ENCODE data around the gene CD2BP2.

The CD2BP2 gene

GRCh38 chr16:30383521-30383920 is 28.4 kb upstream of the CD2BP2 start:
- Histone ChIP-seq H4K20me1 (ENCODE audit: low read depth, low read length) (no peaks in the 10 kb centered on the region), H3K36me3 (ENCODE audit: low read length) (no peaks in the 10 kb centered on the region), H3K9me2 (replicated peaks; ENCODE audit: insufficient read depth, low read length) (no peaks in the 10 kb centered on the region), H2AFZ (ENCODE audit: low read depth, low read length, severe bottlenecking) (no peak overlapping the region), H3K4me2 (ENCODE audit: low read depth, low read length, poor library complexity, severe bottlenecking) (no peak overlapping the region), H3K9ac (ENCODE audit: low read length) (no peak overlapping the region), H3K27me3 (ENCODE audit: low read length) (no peaks in the 10 kb centered on the region), H3K4me3 (ENCODE audit: insufficient read depth, low read length, poor library complexity, severe bottlenecking) (no peak overlapping the region), H3F3A (ENCODE audit: insufficient read depth) (peaks cover 13% of the 10 kb centered on the region), H3K79me2 (ENCODE audit: insufficient read depth, low read length) (peaks cover 13% of the 10 kb centered on the region), H3K27ac (ENCODE audit: low read depth, low read length) (no peak overlapping the region), H3K9me3 (ENCODE audit: insufficient read depth, low read length) (no peaks in the 10 kb centered on the region)
- TF ChIP-seq, protein P1, sequence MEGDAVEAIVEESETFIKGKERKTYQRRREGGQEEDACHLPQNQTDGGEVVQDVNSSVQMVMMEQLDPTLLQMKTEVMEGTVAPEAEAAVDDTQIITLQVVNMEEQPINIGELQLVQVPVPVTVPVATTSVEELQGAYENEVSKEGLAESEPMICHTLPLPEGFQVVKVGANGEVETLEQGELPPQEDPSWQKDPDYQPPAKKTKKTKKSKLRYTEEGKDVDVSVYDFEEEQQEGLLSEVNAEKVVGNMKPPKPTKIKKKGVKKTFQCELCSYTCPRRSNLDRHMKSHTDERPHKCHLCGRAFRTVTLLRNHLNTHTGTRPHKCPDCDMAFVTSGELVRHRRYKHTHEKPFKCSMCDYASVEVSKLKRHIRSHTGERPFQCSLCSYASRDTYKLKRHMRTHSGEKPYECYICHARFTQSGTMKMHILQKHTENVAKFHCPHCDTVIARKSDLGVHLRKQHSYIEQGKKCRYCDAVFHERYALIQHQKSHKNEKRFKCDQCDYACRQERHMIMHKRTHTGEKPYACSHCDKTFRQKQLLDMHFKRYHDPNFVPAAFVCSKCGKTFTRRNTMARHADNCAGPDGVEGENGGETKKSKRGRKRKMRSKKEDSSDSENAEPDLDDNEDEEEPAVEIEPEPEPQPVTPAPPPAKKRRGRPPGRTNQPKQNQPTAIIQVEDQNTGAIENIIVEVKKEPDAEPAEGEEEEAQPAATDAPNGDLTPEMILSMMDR (IDR thresholded peaks at IDR 0.05; ENCODE audit: insufficient read depth, low read length, poor library complexity, severe bottlenecking), result no peak
- TF ChIP-seq EZH2phosphoT487 (conservative IDR thresholded peaks at IDR 0.05; ENCODE audit: low read length), result no peak

DNA sequence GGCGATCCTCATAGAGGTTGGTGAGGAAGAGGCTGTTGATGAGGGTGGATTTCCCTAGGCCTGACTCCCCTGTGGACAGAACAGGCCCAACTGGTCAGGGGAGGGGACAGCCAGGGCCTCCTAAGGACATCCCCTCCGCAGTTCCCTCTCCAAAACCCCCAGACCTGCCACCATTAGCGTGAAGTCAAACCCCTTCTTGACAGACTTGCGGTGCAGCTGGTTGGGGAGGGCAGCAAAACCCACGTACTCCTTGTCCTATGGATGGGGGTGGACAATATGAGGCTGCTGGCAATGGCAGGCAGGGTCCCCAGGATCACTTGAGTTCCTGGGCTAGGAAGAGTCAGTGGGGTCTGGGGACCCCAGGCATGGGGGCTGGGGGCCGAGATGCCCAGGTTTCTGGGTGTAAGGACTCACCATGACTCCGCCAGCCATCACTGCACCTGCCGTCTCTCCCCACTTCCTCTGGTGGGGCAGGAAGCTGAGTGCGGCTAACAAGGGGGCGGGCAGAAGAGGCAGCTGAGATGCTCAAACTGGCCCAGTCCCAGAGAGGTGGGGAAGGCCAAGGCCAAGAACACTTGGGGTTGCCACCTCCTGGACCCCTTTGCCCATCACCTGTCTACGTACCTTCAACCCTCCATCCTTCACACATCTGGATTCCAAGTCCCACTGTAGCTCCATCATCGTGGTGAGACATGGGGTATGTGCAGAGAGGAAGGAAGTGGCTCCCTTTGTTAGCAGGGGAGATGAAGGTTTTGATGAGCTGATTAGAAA is 27.2 kb upstream of the CD2BP2 start, which contains the start of gene SEPTIN1:
TSS of gene SEPTIN1 (minus strand) at position 451 of the 771 bp plus-strand sequence. CDS start at position 432, 19 bp downstream.
- peaks cover 19% of the 10 kb centered on the region for H3F3A ChIP-seq (ENCODE audit: insufficient read depth)
- no peaks in the 10 kb centered on the region for H4K20me1 ChIP-seq (ENCODE audit: low read depth, low read length)
- H3K27me3 ChIP-seq (ENCODE audit: low read length), result no peaks in the 10 kb centered on the region
- H3K9me2 ChIP-seq (replicated peaks; ENCODE audit: insufficient read depth, low read length), result no peaks in the 10 kb centered on the region
- peak within 1 kb of the TSS; percentile 96 for H3K4me2 ChIP-seq (ENCODE audit: low read depth, low read length, poor library complexity, severe bottlenecking)
- peak within 1 kb of the TSS; percentile 76 for H3K27ac ChIP-seq (ENCODE audit: low read depth, low read length)
- peak within 1 kb of the TSS; percentile 66 for H3K4me3 ChIP-seq (ENCODE audit: insufficient read depth, low read length, poor library complexity, severe bottlenecking)
- H2AFZ ChIP-seq (ENCODE audit: low read depth, low read length, severe bottlenecking), result peak within 1 kb of the TSS; percentile 36
- H3K79me2 ChIP-seq (ENCODE audit: insufficient read depth, low read length), result peaks cover 13% of the 10 kb centered on the region
- no peaks in the 10 kb centered on the region for H3K9me3 ChIP-seq (ENCODE audit: insufficient read depth, low read length)
- TF ChIP-seq, protein P1 (IDR thresholded peaks at IDR 0.05; ENCODE audit: insufficient read depth, low read length, poor library complexity, severe bottlenecking), result no peak
- no peak for TF ChIP-seq EZH2phosphoT487 (conservative IDR thresholded peaks at IDR 0.05; ENCODE audit: low read length)
- H3K36me3 ChIP-seq (ENCODE audit: low read length), result no peaks in the 10 kb centered on the region
- H3K9ac ChIP-seq (ENCODE audit: low read length), result peak within 1 kb of the TSS; percentile 77

DNA sequence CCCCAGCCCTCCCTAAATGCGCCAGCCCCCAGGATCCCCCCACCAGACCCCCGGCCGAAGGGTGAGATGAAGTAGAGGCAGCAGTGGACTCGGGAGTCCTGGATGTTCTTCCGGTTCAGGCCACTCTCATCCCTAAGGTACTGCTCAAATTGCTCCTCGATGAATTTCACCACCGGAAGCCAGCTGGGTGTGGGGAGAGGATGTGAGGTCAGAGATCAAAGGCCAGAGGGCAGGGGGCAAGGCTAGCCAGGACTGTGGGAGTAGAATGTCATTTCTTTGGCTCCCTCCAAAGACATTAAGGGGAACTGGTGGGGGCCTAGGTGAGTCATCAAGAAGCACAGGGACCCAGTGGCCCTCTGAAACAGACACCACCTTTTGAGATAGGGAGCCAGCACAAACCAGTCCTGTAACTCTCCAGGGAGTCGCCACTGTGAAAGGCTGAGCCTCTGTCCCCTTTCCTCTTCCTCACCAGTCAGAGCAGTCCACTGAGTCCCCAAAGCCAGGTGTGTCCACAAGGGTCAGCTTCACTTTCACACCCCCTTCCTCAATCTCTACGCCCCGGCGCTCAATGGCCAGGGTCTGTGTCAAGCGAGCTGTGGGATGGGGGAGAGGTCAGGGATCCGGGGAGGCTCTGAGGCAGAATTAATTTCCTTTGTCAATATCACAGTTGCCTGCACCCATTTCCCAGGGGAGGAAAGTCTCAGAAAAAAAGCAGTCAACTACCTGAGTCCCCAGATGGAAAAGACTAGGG is 26.4 kb upstream of the CD2BP2 start:
- H3K36me3 ChIP-seq (ENCODE audit: low read length), result no peaks in the 10 kb centered on the region
- peak overlapping the region; percentile 96 for H3K4me2 ChIP-seq (ENCODE audit: low read depth, low read length, poor library complexity, severe bottlenecking)
- H3F3A ChIP-seq (ENCODE audit: insufficient read depth), result peaks cover 22% of the 10 kb centered on the region
- peak overlapping the region; percentile 77 for H3K9ac ChIP-seq (ENCODE audit: low read length)
- no peaks in the 10 kb centered on the region for H3K9me3 ChIP-seq (ENCODE audit: insufficient read depth, low read length)
- no peak overlapping the region for H2AFZ ChIP-seq (ENCODE audit: low read depth, low read length, severe bottlenecking)
- H3K27ac ChIP-seq (ENCODE audit: low read depth, low read length), result peak overlapping the region; percentile 76
- peaks cover 13% of the 10 kb centered on the region for H3K79me2 ChIP-seq (ENCODE audit: insufficient read depth, low read length)
- H3K9me2 ChIP-seq (replicated peaks; ENCODE audit: insufficient read depth, low read length), result no peaks in the 10 kb centered on the region
- no peaks in the 10 kb centered on the region for H3K27me3 ChIP-seq (ENCODE audit: low read length)
- peak overlapping the region; percentile 66 for H3K4me3 ChIP-seq (ENCODE audit: insufficient read depth, low read length, poor library complexity, severe bottlenecking)
- TF ChIP-seq EZH2phosphoT487 (conservative IDR thresholded peaks at IDR 0.05; ENCODE audit: low read length), result no peak
- TF ChIP-seq, protein P1 (IDR thresholded peaks at IDR 0.05; ENCODE audit: insufficient read depth, low read length, poor library complexity, severe bottlenecking), result no peak
- H4K20me1 ChIP-seq (ENCODE audit: low read depth, low read length), result no peaks in the 10 kb centered on the region

Data from SU-DHL-6 (cell line).